Vagina (tissue), 2 donors: ENCODE measurements around the gene SIRT2. TPM values are rescaled to one million over a fixed set of nuclear protein-coding genes. Genes with fewer than 3 reads are reported as not detected.
"Not testable (repeated sequence)": the region's sequence is repeated elsewhere in the genome, so short reads cannot be mapped to it uniquely, and the experiment has no call there.

Source experiments
- DNase-seq, 2 donors: peaks; one replicate each; pipeline ENCODE4 v3.0.0-alpha.2; 2017; ENCODE audit errors: extremely low spot score in 2 of 2
- H3K27ac ChIP-seq: fragments of 200-600 bp; sonication (generic); one replicate; pipeline ENCODE4 v1.5.1; 2019
- H3K27me3 ChIP-seq: fragments of 200-600 bp; sonication (generic); one replicate; pipeline ENCODE4 v1.5.1; 2019
- H3K36me3 ChIP-seq, 2 donors: fragments of 200-600 bp; sonication (generic); one replicate each; pipeline ENCODE4 v1.5.1; 2017 to 2019
- H3K4me1 ChIP-seq: fragments of 200-600 bp; sonication (generic); one replicate; pipeline ENCODE4 v1.5.1; 2019
- H3K4me3 ChIP-seq, 2 donors: fragments of 200-600 bp; sonication (generic); 1 replicate in 1 of 2; 2 replicates in 1 of 2; pipeline ENCODE4 v1.5.1; 2016 to 2019
- H3K9me3 ChIP-seq: fragments of 200-600 bp; sonication (generic); one replicate; pipeline ENCODE4 v1.5.1; 2019
- POLR2A ChIP-seq, 2 donors: fragments of 450-650 bp; IDR thresholded peaks; one replicate each; pipeline ENCODE4 v1.6.1; 2017; ENCODE audit warnings: antibody characterized with exemption in 2 of 2, mild to moderate bottlenecking in 2 of 2, moderate library complexity in 2 of 2
- POLR2AphosphoS5 ChIP-seq, 2 donors: sonication (generic); formaldehyde crosslinking; IDR thresholded peaks; one replicate each; pipeline ENCODE4 v1.9.0; 2017; ENCODE audit warnings: antibody characterized with exemption in 2 of 2, mild to moderate bottlenecking in 2 of 2, low read depth in 1 of 2; ENCODE audit not compliant: insufficient read depth in 1 of 2
- intact Hi-C: fragments of 100-400 bp; cut with DNase I; formaldehyde crosslinking; loops from one replicate; pipeline ENCODE4 v1.15.1; 2023
- total RNA-seq: library from RNA; depleted of rRNA; stranded (reverse); fragments of >200 nt; gene quantifications from one replicate; pipeline ENCODE4 v1.2.3, GENCODE V29; 2016
- TF ChIP-seq, protein P1 (sequence below), 3 experiments: fragments of 450-650 bp in 2 of 3; fragments of 200-600 bp in 1 of 3; sonication (generic) in 1 of 3; IDR thresholded peaks; one replicate each; pipeline ENCODE4 v1.5.1; 2017 to 2019; ENCODE audit warnings: antibody characterized with exemption in 3 of 3, mild to moderate bottlenecking in 2 of 3, moderate library complexity in 2 of 3

SIRT2 gene
- total RNA-seq, 1 donor from 2014 or later, result 51.6 TPM

DNA sequence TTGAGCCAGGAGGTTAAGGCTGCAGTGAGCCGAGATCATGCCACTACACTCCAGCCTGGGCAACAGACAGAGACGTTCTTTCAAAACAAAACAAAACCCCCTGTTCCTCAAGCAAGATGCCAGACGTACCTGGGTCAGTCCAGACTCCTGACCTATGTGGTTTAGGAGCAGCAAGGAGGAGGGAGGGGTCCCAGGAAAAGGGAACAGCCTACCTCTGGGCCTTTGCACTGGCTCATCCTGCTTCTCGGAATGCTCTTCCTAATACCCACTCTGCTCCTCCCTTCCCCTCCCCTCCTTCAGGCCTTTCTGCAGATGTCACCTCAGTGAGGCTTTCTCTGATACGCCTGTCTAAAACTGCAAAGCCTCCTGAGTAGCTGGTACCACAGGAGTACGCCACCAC is 30.9 kb downstream of the SIRT2 start:
- Histone ChIP-seq H3K4me1 (peaks cover 27% of the 10 kb centered on the region), H3K9me3 (no peaks in the 10 kb centered on the region), H3K27ac (no peak overlapping the region), H3K4me3 (no peak overlapping the region), H3K36me3 (no peaks in the 10 kb centered on the region), H3K27me3 (no peaks in the 10 kb centered on the region)
- intact Hi-C loops, result no loop called here
- TF ChIP-seq, protein P1, sequence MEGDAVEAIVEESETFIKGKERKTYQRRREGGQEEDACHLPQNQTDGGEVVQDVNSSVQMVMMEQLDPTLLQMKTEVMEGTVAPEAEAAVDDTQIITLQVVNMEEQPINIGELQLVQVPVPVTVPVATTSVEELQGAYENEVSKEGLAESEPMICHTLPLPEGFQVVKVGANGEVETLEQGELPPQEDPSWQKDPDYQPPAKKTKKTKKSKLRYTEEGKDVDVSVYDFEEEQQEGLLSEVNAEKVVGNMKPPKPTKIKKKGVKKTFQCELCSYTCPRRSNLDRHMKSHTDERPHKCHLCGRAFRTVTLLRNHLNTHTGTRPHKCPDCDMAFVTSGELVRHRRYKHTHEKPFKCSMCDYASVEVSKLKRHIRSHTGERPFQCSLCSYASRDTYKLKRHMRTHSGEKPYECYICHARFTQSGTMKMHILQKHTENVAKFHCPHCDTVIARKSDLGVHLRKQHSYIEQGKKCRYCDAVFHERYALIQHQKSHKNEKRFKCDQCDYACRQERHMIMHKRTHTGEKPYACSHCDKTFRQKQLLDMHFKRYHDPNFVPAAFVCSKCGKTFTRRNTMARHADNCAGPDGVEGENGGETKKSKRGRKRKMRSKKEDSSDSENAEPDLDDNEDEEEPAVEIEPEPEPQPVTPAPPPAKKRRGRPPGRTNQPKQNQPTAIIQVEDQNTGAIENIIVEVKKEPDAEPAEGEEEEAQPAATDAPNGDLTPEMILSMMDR (IDR thresholded peaks at IDR 0.05), result no peak
- TF ChIP-seq POLR2A (IDR thresholded peaks at IDR 0.05) (no peak), POLR2AphosphoS5 (IDR thresholded peaks at IDR 0.05; ENCODE audit: insufficient read depth in 1 of 2, low read depth in 1 of 2) (no peak)
- DNase-seq, result no peak

DNA sequence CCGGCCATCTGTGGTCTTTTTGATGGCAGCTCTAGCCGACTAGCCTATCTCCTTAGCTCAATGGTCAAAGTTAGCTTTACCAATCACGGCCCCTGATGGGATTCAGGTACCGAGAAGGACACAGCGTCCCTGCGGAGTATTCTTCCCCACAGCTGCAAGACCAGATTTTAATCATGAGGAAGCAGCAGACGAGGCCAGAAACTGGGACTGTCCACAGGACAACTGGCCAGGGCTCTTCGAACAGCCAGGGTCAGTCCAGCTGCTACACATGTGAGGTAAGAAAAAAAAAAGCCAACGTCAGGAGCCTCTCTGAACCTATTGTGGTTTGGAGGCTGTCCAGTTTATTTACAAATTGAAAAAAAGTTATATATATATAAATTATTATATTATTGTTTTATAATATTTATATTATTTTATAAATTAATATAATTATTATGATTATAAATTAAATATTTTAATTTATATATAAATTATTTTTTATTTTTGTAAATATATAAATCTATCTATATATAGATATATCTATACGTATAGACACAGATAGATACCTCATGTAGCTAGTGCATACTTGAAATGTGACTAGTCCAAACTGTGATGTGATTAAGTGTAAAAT is 32.1 kb downstream of the SIRT2 start:
- H3K36me3 ChIP-seq, result no peaks in the 10 kb centered on the region
- no peaks in the 10 kb centered on the region for H3K9me3 ChIP-seq
- H3K27me3 ChIP-seq, result no peaks in the 10 kb centered on the region
- no peak overlapping the region for H3K4me3 ChIP-seq
- intact Hi-C loops, result no loop called here
- H3K27ac ChIP-seq, result no peak overlapping the region
- no peak for DNase-seq
- TF ChIP-seq, protein P1 (IDR thresholded peaks at IDR 0.05), result no peak
- TF ChIP-seq POLR2A (IDR thresholded peaks at IDR 0.05) (no peak), POLR2AphosphoS5 (IDR thresholded peaks at IDR 0.05; ENCODE audit: insufficient read depth in 1 of 2, low read depth in 1 of 2) (no peak)
- H3K4me1 ChIP-seq, result peaks cover 40% of the 10 kb centered on the region

DNA sequence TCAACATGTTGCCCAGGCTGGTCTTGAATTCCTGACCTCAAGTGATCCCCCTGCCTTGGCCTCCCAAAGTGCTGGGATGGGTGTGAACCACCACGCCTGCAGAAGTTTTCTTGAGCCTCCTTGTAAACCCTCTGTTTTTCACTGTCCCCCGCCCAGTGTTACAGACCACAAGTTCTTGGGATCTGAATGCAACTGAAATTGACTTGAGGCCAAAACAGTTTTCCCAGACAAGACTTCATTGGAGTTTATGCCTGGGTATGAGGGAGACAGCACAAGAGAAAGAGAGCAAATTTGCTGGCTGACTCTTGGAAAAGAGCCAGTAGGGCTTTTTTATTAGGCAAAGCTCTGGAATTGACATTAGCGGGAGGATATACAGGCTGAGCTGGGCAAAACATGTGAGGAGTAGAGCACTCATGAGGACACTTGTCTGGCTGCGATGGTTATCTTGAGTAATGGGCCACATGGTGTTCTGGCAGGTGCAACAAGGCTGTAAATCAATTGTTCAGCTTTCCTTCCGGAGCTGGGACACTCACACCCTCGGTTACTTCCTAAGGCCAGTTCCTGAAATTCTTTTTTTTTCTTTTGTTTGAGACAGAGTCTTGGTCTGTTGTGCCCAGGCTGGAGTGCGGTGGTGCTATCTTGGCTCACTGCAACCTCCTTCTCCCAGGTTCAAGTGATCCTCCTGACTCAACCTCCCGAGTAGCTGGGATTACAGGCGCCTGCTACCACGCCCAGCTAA is 36.9 kb downstream of the SIRT2 start:
- Histone ChIP-seq H3K27me3 (no peaks in the 10 kb centered on the region), H3K9me3 (no peaks in the 10 kb centered on the region), H3K4me3 (no peak overlapping the region), H3K27ac (peak overlapping the region; percentile 68), H3K4me1 (peaks cover 29% of the 10 kb centered on the region), H3K36me3 (no peaks in the 10 kb centered on the region)
- TF ChIP-seq POLR2A (IDR thresholded peaks at IDR 0.05) (no peak), POLR2AphosphoS5 (IDR thresholded peaks at IDR 0.05; ENCODE audit: insufficient read depth in 1 of 2, low read depth in 1 of 2) (peak; percentile 44 to 90)
- TF ChIP-seq, protein P1 (IDR thresholded peaks at IDR 0.05), result no peak
- no peak for DNase-seq
- intact Hi-C loops, result no loop called here

DNA sequence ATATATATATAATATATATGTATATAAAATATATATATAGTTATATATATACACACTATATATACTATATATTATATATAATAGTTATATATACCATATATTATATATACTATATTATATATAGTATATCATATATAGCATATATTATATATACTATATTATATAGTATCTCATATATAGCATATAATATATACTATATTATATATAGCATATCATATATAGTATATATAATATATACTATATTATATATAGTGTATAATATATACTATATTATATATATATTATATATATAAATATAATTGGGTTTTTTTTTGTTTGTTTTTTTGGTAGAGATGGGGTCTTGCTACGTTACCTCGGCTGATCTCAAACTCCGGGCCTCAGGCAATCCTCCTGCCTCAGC is 38.0 kb downstream of the SIRT2 start:
- Histone ChIP-seq H3K27me3 (no peaks in the 10 kb centered on the region), H3K4me1 (peaks cover 29% of the 10 kb centered on the region), H3K27ac (no peak overlapping the region), H3K4me3 (no peak overlapping the region), H3K36me3 (no peaks in the 10 kb centered on the region), H3K9me3 (no peaks in the 10 kb centered on the region)
- intact Hi-C loops, result no loop called here
- TF ChIP-seq POLR2A (IDR thresholded peaks at IDR 0.05) (no peak), POLR2AphosphoS5 (IDR thresholded peaks at IDR 0.05; ENCODE audit: insufficient read depth in 1 of 2, low read depth in 1 of 2) (no peak)
- TF ChIP-seq, protein P1 (IDR thresholded peaks at IDR 0.05), result no peak
- no peak for DNase-seq

DNA sequence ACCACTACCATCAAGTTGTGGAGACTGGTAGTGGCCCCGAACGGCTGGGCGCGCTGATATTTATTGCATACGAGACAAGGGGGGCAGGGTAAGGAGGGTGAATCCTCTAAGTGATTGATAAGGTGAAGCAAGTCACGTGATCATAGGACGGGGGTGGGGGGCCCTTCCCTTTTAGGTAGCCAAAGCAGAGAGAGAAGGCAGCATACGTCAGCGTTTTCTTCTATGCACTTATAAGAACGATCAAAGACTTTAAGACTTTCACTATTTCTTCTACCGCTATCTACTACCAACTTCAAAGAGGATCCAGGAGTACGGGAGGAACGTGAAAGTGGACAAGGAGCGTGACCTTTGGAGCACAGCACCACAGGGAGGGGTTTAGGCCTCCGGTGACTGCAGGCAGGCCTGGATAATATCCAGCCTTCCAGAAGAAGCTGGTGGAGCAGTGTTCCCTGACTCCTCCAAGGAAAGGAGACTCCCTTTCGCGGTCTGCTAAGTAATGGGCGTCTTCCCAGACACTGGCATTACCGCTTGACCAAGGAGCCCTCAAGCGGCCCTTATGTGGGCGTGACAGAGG is 39.7 kb downstream of the SIRT2 start:
- DNase-seq, H3K36me3 ChIP-seq, H3K27ac ChIP-seq, H3K4me3 ChIP-seq, H3K9me3 ChIP-seq, H3K27me3 ChIP-seq, intact Hi-C loops: not testable (repeated sequence)
- H3K4me1 ChIP-seq, result peaks cover 29% of the 10 kb centered on the region
